CD4-positive, alpha-beta memory T cell (primary cell): ENCODE measurements around the gene SDF4. TPM values are rescaled to one million over a fixed set of nuclear protein-coding genes. Genes with fewer than 3 reads are reported as not detected.

ENCODE experiments used
- CTCF ChIA-PET: fragments of 350-600 bp; sonication (Branson Sonifier 250); formaldehyde crosslinking; loops from one replicate; lab custom pipeline; 2021; ENCODE audit warnings: inconsistent platforms; ENCODE audit not compliant: partially characterized antibody; lab: Charles Lee
- POLR2A ChIA-PET: fragments of 350-600 bp; sonication (Branson Sonifier 250); formaldehyde crosslinking; loops from one replicate; lab custom pipeline; 2021; ENCODE audit not compliant: partially characterized antibody; lab: Charles Lee
- DNase-seq, 5 donors: peaks; one replicate each; pipeline versions ENCODE4 v3.0.0 to v3.0.0-alpha.2; 2020 to 2022; ENCODE audit warnings: mixed read lengths in 1 of 5
- H3K27ac ChIP-seq: one replicate; pipeline ENCODE4 v1.7.0; 2013; ENCODE audit warnings: low read depth, low read length
- H3K27me3 ChIP-seq: 2 replicates; pipeline ENCODE4 v1.7.0; 2013; ENCODE audit warnings: mild to moderate bottlenecking, low read length, moderate library complexity; ENCODE audit not compliant: insufficient read depth
- H3K36me3 ChIP-seq: 2 replicates; pipeline ENCODE4 v1.7.0; 2013; ENCODE audit warnings: mild to moderate bottlenecking, low read length, moderate library complexity; ENCODE audit not compliant: insufficient read depth
- H3K4me1 ChIP-seq: 2 replicates; pipeline ENCODE4 v1.7.0; 2013; ENCODE audit warnings: mild to moderate bottlenecking, low read length, moderate library complexity; ENCODE audit not compliant: insufficient read depth
- H3K4me3 ChIP-seq, 2 donors: one replicate each; pipeline ENCODE4 v1.7.0; 2013; ENCODE audit warnings: low read length in 2 of 2, mild to moderate bottlenecking in 1 of 2
- H3K9me3 ChIP-seq, 2 donors: one replicate each; pipeline ENCODE4 v1.7.0; 2013; ENCODE audit warnings: low read length in 2 of 2, control low read depth in 1 of 2; ENCODE audit not compliant: control insufficient read depth in 1 of 2
- H3K27ac Mint-ChIP-seq, 7 donors: one replicate each; pipeline ENCODE4 v1.8.0; 2020 to 2021; ENCODE audit warnings: mixed read lengths in 7 of 7, mild to moderate bottlenecking in 6 of 7, inconsistent platforms in 3 of 7, moderate library complexity in 3 of 7
- H3K27me3 Mint-ChIP-seq, 2 donors: one replicate each; pipeline ENCODE4 v1.8.0; 2020 to 2021; ENCODE audit warnings: mixed read lengths in 2 of 2
- H3K36me3 Mint-ChIP-seq, 2 donors: one replicate each; pipeline ENCODE4 v1.8.0; 2020 to 2021; ENCODE audit warnings: mixed read lengths in 2 of 2, inconsistent platforms in 1 of 2, mild to moderate bottlenecking in 1 of 2
- H3K4me1 Mint-ChIP-seq, 4 donors: one replicate each; pipeline ENCODE4 v1.8.0; 2020 to 2021; ENCODE audit warnings: mixed read lengths in 4 of 4, mild to moderate bottlenecking in 1 of 4
- H3K4me3 Mint-ChIP-seq, 8 donors: one replicate each; pipeline ENCODE4 v1.8.0; 2020 to 2021; ENCODE audit warnings: mixed read lengths in 8 of 8, mild to moderate bottlenecking in 7 of 8, moderate library complexity in 6 of 8, inconsistent platforms in 3 of 8
- H3K9me3 Mint-ChIP-seq, 8 donors: one replicate each; pipeline ENCODE4 v1.8.0; 2020 to 2021; ENCODE audit warnings: mixed read lengths in 8 of 8, mild to moderate bottlenecking in 5 of 8, inconsistent platforms in 3 of 8, moderate library complexity in 1 of 8
- intact Hi-C: fragments of 100-400 bp; cut with micrococcal nuclease; formaldehyde crosslinking; loops from one replicate; pipeline ENCODE4 v1.15.1; 2023
- polyA plus RNA-seq, 2 donors: library from polyadenylated mRNA; unstranded; fragments of 300-500 nt; fragmentation: Illumina TruSeq; gene quantifications; one replicate each; pipeline ENCODE4 v1.2.3, GENCODE V29; 2021
- total RNA-seq, 2 experiments: library from RNA; stranded (reverse); gene quantifications; one replicate each; pipeline ENCODE4 v1.2.3, GENCODE V29; 2021

SDF4 gene
- total and polyA plus RNA-seq, 4 experiments from 2014 or later: 97.4 to 138 (median 116) TPM

DNA sequence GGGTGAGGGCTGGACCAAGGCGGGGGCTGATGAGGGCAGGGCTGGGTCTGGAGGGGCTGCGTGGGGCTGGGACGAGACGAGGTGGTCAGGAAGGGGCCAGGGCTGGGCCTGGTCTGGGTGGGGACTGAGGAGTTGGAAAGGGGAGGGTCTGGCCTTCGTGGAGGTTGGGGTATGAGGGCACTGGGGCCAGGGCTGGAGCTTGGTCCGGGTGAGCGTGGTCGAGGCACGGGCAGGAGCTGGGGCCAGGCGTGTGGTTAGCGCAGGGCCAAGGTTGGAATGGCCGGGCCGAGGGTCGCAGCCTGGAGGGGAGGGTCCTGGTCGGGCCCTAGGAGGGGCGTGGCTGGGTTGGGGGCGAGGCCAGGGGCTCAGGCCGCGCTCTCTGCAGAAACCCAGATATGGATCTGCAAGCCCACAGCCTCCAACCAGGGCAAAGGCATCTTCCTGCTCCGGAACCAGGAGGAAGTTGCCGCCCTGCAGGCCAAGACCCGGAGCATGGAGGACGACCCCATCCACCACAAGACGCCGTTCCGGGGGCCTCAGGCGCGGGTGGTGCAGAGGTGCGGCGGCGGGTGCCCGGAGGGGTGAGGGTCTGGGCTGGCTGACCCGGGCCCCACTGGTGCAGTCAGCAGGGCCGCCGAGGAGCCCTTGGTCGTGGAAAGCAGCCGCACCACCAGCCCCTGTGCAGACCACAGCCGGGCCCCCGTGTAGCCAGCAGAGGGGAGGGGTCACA lies 49.1 kb downstream of the SDF4 start:
- H3K9me3 Mint-ChIP-seq: peaks cover 0 to 2% (median 0%) of the 10 kb centered on the region in 8 donors
- DNase-seq: no peak
- H3K4me1 Mint-ChIP-seq: peaks cover 0 to 9% (median 3%) of the 10 kb centered on the region in 4 donors
- no peaks in the 10 kb centered on the region for H3K9me3 ChIP-seq
- H3K27ac Mint-ChIP-seq: peak overlapping the region in 1 of 7 donors; percentile 66
- H3K4me3 ChIP-seq: no peak overlapping the region
- H3K36me3 ChIP-seq: no peaks in the 10 kb centered on the region
- intact Hi-C loops: no loop called here
- POLR2A ChIA-PET: no interaction called here
- peak overlapping the region in 1 of 8 donors; percentile 17 for H3K4me3 Mint-ChIP-seq
- CTCF ChIA-PET: no interaction called here
- no peaks in the 10 kb centered on the region for H3K4me1 ChIP-seq
- H3K27me3 Mint-ChIP-seq: peaks cover 5 to 6% of the 10 kb centered on the region in 2 donors
- no peak overlapping the region for H3K27ac ChIP-seq
- no peaks in the 10 kb centered on the region for H3K36me3 Mint-ChIP-seq
- H3K27me3 ChIP-seq: no peaks in the 10 kb centered on the region

DNA sequence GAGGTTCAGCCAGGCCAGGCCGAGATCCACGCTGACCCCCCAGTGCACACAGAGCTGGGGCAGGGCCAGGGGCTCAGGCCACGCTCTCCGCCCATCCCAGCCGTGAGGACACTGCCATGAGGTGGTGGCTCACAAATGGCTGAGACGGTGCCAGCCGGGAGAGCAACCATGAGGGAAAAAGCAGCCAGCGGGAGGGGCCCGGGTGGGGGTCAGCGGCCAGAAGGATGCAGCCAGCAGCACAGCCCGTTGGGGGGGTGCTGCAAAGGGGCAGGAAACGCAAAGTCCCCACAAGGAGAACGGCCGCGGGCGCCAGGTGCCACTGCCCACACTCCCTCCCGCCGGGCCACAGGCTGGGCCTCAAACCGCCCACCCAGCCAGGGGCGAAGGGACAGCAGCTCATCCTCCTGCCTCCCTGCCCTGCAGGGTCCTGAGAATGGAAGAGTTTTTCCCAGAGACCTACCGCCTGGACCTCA lies 49.8 kb downstream of the SDF4 start:
- Mint-ChIP-seq H3K4me3 (no peak overlapping the region), H3K9me3 (peaks cover 0 to 2% (median 0%) of the 10 kb centered on the region in 8 donors), H3K27ac (no peak overlapping the region), H3K36me3 (no peaks in the 10 kb centered on the region), H3K27me3 (peaks cover 6% of the 10 kb centered on the region in 2 donors), H3K4me1 (peaks cover 0 to 10% (median 5%) of the 10 kb centered on the region in 4 donors)
- no peak overlapping the region for H3K4me3 ChIP-seq
- no peak for DNase-seq
- intact Hi-C loops: no loop called here
- H3K27ac ChIP-seq: no peak overlapping the region
- ChIA-PET CTCF (no interaction called here), POLR2A (no interaction called here)
- H3K4me1 ChIP-seq: no peaks in the 10 kb centered on the region
- H3K36me3 ChIP-seq: no peaks in the 10 kb centered on the region
- H3K27me3 ChIP-seq: no peaks in the 10 kb centered on the region
- H3K9me3 ChIP-seq: no peaks in the 10 kb centered on the region

GRCh38 chr1:1181129-1181937 lies 50.5 kb downstream of the SDF4 start:
- POLR2A ChIA-PET: no interaction called here
- no peak for DNase-seq
- no peaks in the 10 kb centered on the region for H3K4me1 ChIP-seq
- Mint-ChIP-seq H3K27ac (peak overlapping the region in 2 of 7 donors; percentile 56 to 75), H3K4me1 (peaks cover 2 to 15% (median 8%) of the 10 kb centered on the region in 4 donors), H3K9me3 (peaks cover 0 to 2% (median 0%) of the 10 kb centered on the region in 8 donors), H3K4me3 (no peak overlapping the region), H3K36me3 (no peaks in the 10 kb centered on the region), H3K27me3 (peaks cover 6 to 8% of the 10 kb centered on the region in 2 donors)
- no peak overlapping the region for H3K4me3 ChIP-seq
- no peaks in the 10 kb centered on the region for H3K27me3 ChIP-seq
- no peaks in the 10 kb centered on the region for H3K9me3 ChIP-seq
- CTCF ChIA-PET: no interaction called here
- intact Hi-C loops: no loop called here
- no peaks in the 10 kb centered on the region for H3K36me3 ChIP-seq
- no peak overlapping the region for H3K27ac ChIP-seq

- no peak overlapping the region for H3K4me3 Mint-ChIP-seq
- peaks cover 2 to 20% (median 8%) of the 10 kb centered on the region in 4 donors for H3K4me1 Mint-ChIP-seq
- Histone ChIP-seq H3K4me1 (no peaks in the 10 kb centered on the region), H3K27ac (no peak overlapping the region), H3K4me3 (no peak overlapping the region), H3K36me3 (no peaks in the 10 kb centered on the region), H3K27me3 (no peaks in the 10 kb centered on the region), H3K9me3 (no peaks in the 10 kb centered on the region)
- ChIA-PET CTCF (no interaction called here), POLR2A (no interaction called here)
- intact Hi-C loops: no loop called here
- no peaks in the 10 kb centered on the region for H3K36me3 Mint-ChIP-seq
- H3K27me3 Mint-ChIP-seq: peaks cover 6 to 8% of the 10 kb centered on the region in 2 donors
- no peak for DNase-seq
- H3K9me3 Mint-ChIP-seq: peaks cover 0 to 2% (median 0%) of the 10 kb centered on the region in 8 donors
- no peak overlapping the region for H3K27ac Mint-ChIP-seq
Observed at GRCh38 chr1:1179983-1180861, 51.6 kb downstream of the SDF4 start.

- peaks cover 2% of the 10 kb centered on the region for H3K4me1 ChIP-seq
- peaks cover 6 to 8% of the 10 kb centered on the region in 2 donors for H3K27me3 Mint-ChIP-seq
- no peaks in the 10 kb centered on the region for H3K36me3 Mint-ChIP-seq
- peaks cover 0 to 2% (median 0%) of the 10 kb centered on the region in 8 donors for H3K9me3 Mint-ChIP-seq
- no peaks in the 10 kb centered on the region for H3K9me3 ChIP-seq
- intact Hi-C loops: no loop called here
- no peak for DNase-seq
- no peak overlapping the region for H3K27ac ChIP-seq
- H3K27me3 ChIP-seq: no peaks in the 10 kb centered on the region
- H3K27ac Mint-ChIP-seq: no peak overlapping the region
- ChIA-PET CTCF (no interaction called here), POLR2A (interaction anchor here (1.6 kb wide), 1 partner anchor 22 kb away, joined by 4 read pairs; no protein-coding TSS in a partner anchor)
- no peak overlapping the region for H3K4me3 Mint-ChIP-seq
- H3K4me1 Mint-ChIP-seq: peaks cover 2 to 25% (median 8%) of the 10 kb centered on the region in 4 donors
- no peak overlapping the region for H3K4me3 ChIP-seq
- no peaks in the 10 kb centered on the region for H3K36me3 ChIP-seq
Observed at GRCh38 chr1:1179346-1179982, 52.3 kb downstream of the SDF4 start.

- CTCF ChIA-PET: no interaction called here
- H3K4me3 Mint-ChIP-seq: no peak overlapping the region
Observed at GRCh38 chr1:1178794-1179331, 52.9 kb downstream of the SDF4 start.

More at GRCh38 chr1:1178794-1179331, 52.9 kb downstream of the SDF4 start:
- Mint-ChIP-seq H3K27me3 (peaks cover 6 to 8% of the 10 kb centered on the region in 2 donors), H3K9me3 (peaks cover 0 to 2% (median 0%) of the 10 kb centered on the region in 8 donors), H3K4me1 (peaks cover 2 to 28% (median 8%) of the 10 kb centered on the region in 4 donors), H3K27ac (no peak overlapping the region), H3K36me3 (no peaks in the 10 kb centered on the region)
- H3K36me3 ChIP-seq: no peaks in the 10 kb centered on the region
- POLR2A ChIA-PET: interaction anchor here (1.6 kb wide), 1 partner anchor 21 kb away, joined by 4 read pairs; no protein-coding TSS in a partner anchor
- intact Hi-C loops: no loop called here
- no peak for DNase-seq
- H3K4me3 ChIP-seq: no peak overlapping the region
- peaks cover 8% of the 10 kb centered on the region for H3K4me1 ChIP-seq
- H3K9me3 ChIP-seq: no peaks in the 10 kb centered on the region
- H3K27me3 ChIP-seq: no peaks in the 10 kb centered on the region
- no peak overlapping the region for H3K27ac ChIP-seq
